ENCODE measurements around the gene AGBL5.

GRCh38 chr2:27053321-27053720 lies 1.9 kb downstream of the AGBL5 start:
- no peak for TF ChIP-seq CTCF (conservative IDR thresholded peaks at IDR 0.05 in 1 of 2, IDR thresholded peaks at IDR 0.05 in 1 of 2; ENCODE audit: low read depth in 1 of 2, low read length in 2 of 2)
- no peak for TF ChIP-seq EZH2 (IDR thresholded peaks at IDR 0.05; ENCODE audit: low read length, missing control alignments)

Measured in fibroblast of lung (primary cell).